Right kidney (tissue), 1 donor: Measurements from ENCODE around the gene MCHR1.
A peak's percentile ranks its signal among the peaks of the same experiment; 100 is the strongest.

Source experiments
- DNase-seq: peaks from one replicate; pipeline ENCODE4 v3.0.0-alpha.2; 2016

MCHR1 gene

DNA sequence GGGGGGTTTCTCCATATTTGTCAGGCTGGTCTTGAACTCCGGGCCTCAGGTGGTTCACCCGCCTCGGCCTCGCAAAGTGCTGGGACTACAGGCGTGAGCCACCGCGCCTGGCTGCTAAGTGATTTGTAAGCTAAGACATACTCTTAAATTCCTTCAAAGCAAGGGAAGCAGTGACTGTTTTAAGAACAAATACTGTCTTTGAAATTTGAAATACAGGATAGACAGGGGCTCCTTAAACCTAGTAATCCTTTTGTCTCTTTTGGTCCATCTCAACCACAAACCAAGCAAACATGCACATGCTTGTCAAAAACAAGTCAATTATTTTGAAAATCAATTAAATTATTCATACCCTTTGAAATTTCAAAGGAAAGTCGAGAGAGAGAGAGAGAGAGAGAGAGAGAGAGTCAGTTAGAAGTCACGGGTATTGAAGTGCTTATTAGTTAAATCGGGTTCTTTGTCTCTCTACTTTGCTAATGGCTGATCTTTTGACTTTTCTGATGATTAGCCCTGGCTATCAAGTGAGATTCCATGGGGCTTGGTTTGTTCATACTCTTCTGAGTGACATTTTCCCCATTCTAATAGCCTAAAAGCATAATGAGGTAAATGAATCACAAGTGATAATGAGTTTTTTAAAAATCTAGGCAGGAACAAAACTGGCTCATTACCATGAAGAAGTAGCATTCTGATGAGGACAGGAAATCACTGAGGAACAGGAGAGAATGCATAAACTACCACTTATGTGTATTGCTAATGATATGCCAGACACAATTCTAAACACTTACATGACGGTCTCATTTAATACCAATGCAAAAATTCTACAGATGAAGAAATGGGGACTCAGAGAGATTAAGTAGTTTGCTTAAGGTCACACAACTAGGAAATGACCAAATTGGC is 48.0 kb downstream of the MCHR1 start:
- DNase-seq, result no peak

GRCh38 chr22:40727964-40728615 is 48.8 kb downstream of the MCHR1 start:
- DNase-seq, result no peak

DNA sequence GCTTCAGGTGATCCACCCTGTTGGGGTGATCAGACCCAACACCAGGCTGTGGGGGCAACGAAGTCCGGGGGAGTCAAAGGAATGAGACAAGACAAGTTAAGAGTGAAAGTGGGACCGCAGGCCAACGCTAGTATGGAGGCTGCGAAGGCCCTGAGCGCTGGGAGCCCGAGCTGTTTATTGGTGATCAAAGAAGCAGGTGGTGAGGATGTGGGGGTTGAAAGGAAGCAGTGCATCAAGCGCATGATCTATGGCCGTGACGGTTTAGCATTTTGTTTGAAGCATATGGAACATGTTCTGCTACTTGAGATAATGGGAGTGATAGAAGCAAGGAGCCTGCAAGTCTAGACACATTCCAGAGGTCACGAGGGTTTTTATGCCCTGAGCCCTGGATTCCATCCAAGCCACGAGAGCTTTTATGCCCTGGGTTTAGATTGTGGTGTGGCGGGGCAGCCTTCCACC is 49.5 kb downstream of the MCHR1 start:
- DNase-seq, result peak; percentile 57

DNA sequence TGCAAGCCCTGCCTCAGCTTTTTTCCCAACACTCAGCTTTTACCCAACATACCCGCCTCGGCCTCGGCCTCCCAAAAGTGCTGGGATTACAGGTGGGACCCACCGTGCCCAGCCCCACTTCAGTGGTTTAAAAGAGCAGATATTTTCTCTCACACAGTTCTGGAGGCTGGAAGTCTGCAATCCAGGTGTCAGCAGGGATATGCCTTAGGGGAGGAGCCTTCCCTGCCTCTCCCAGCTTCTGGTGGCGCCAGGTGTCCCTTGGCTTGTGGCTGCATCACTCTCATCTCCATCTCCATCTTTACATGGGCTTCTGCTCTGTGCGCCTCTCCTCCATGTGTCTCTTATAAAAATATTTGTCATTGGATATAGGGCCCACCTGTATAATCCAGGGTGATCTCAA is 50.0 kb downstream of the MCHR1 start:
- DNase-seq, result no peak
